Stimulated activated CD4-positive, alpha-beta T cell treated with anti-CD3 and anti-CD28 coated beads, Interleukin-1b, Interleukin-23, amount 100 ng/mL, for 48 hours (primary cell): Measurements from ENCODE around the gene TSPAN4.

Experiments used
- DNase-seq: peaks from one replicate; pipeline ENCODE4 v3.0.0-alpha.2; 2020

TSPAN4 gene

DNA sequence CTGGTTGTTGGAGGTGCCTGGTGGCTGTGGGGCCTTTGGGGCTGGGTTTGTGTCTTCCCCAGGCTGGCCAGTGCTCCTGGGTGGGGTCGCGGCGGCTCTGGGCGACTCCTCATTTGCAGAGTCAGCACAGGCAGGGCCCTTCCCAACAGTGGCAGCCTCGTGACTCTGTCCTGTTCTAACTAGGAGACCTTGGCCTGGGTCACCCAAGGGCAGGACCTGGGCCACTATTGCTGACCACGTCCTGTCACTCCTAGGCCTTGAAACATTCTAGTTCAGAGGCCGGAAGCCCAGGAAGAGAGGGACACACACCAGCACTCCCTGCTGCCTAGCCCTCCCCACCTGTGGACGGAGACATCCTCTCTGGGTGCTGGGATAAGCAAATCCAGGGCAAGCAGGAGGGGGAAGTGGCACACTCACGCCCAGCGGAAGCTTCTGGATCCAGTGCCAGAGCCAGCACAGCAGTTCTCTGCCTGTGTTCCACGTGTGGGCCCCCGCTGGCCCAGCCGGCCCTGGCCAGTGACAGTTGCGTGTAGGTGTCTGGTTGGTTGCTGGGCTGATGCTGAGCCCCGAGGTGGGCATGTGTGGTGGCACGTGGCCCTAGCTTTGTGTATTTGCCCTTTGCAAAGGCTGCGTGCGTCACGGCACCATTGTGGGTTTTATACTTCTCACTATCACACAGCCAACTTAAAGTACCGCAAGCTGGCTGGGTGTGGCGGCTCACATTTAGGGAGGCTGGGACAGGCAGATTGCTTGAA lies 72.3 kb downstream of the TSPAN4 start:
- DNase-seq: no peak
